Kidney epithelial cell (primary cell): ENCODE measurements around the gene MYL5. TPM values are rescaled to one million over a fixed set of nuclear protein-coding genes. Genes with fewer than 3 reads are reported as not detected.

Experiments used
- DNase-seq: peaks from one replicate; pipeline ENCODE4 v3.0.0-alpha.2; 2010; ENCODE audit warnings: low read depth
- H3K27me3 ChIP-seq: 2 replicates; pipeline ENCODE4 v1.6.0; 2011; ENCODE audit warnings: low read length; ENCODE audit not compliant: control insufficient read depth, insufficient read depth
- H3K36me3 ChIP-seq: 2 replicates; pipeline ENCODE4 v1.5.1; 2011; ENCODE audit warnings: low read length; ENCODE audit not compliant: control insufficient read depth, insufficient read depth
- H3K4me3 ChIP-seq: 2 replicates; pipeline ENCODE4 v1.5.1; 2011; ENCODE audit warnings: low read depth, mild to moderate bottlenecking, control low read depth, low read length
- total RNA-seq: library from RNA; depleted of rRNA; stranded (reverse); fragments of >200 nt; gene quantifications from 2 replicates; pipeline ENCODE4 v1.2.3, GENCODE V29; 2015
- TF ChIP-seq, protein P1 (sequence below): IDR thresholded peaks from 2 replicates; pipeline ENCODE4 v1.5.1; 2011; ENCODE audit warnings: mild to moderate bottlenecking, moderate library complexity, low read length, control low read depth, inconsistent platforms; ENCODE audit not compliant: insufficient read depth, poor library complexity, severe bottlenecking

The MYL5 gene
- total RNA-seq, 1 donor from 2014 or later = 7.8 TPM

DNA sequence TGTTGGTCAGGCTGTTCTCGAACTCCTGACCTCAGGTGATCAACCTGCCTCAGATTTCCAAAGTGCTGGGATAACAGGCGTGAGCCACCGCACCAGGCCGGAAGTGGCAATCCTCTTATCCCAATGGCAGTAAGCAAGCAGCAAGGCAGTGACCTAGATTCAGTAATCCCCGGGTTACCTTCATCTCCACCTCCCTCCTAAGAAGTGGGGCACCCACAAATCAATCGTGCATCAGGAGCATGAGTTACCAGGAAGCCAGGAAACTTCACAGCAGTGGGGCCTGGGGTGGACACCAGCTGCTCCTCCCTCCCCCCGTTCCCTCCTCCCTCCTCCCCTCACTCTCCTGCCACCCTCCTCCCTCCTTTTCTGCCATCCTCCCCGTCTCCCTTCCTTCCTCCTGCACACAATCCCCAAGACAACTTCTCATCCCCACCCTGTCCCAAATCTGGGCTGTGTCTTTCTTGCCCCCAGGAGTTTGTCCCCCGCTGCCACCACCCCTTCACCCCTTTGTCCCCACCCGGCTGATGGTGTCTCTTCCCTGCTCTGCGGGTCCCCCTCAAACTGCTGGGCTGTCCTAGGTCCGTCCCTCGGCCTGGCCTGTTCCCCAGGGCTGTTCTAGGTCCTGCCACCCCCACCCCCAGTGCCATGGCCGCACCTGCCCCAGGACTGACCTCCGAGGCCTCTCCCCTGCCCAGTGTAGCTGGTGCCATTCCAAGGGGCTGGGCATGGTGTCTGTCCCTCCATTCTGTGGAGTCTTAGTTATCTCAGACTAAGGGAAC is 46.8 kb upstream of the MYL5 start:
- TF ChIP-seq, protein P1, sequence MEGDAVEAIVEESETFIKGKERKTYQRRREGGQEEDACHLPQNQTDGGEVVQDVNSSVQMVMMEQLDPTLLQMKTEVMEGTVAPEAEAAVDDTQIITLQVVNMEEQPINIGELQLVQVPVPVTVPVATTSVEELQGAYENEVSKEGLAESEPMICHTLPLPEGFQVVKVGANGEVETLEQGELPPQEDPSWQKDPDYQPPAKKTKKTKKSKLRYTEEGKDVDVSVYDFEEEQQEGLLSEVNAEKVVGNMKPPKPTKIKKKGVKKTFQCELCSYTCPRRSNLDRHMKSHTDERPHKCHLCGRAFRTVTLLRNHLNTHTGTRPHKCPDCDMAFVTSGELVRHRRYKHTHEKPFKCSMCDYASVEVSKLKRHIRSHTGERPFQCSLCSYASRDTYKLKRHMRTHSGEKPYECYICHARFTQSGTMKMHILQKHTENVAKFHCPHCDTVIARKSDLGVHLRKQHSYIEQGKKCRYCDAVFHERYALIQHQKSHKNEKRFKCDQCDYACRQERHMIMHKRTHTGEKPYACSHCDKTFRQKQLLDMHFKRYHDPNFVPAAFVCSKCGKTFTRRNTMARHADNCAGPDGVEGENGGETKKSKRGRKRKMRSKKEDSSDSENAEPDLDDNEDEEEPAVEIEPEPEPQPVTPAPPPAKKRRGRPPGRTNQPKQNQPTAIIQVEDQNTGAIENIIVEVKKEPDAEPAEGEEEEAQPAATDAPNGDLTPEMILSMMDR = no peak
- DNase-seq = no peak
- H3K4me3 ChIP-seq = no peak overlapping the region
- H3K27me3 ChIP-seq = peaks cover 8% of the 10 kb centered on the region
- no peaks in the 10 kb centered on the region for H3K36me3 ChIP-seq

DNA sequence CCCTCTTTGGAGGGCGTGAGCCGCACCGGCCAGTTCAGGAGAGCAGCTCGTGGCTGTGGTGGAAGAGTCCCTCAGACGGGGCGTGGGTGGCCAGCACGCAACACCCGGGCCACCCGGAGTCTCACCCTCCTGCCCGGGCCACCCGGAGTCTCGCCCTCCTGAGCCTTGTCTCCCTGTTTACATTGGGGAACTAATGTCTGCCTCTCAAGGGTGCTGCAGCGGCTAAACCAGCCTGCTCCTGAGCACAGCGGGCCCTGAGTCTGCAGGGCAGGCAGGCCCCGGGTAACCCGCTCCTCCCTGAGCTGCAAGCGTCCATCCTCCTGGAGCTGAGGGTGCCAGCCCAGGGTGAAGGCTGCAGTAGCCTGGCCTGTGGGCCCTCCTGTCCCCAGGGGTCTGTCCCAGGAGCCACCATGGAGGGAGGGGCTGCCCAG is 46.0 kb upstream of the MYL5 start:
- no peaks in the 10 kb centered on the region for H3K36me3 ChIP-seq
- TF ChIP-seq, protein P1 = no peak
- no peak overlapping the region for H3K4me3 ChIP-seq
- H3K27me3 ChIP-seq = peaks cover 11% of the 10 kb centered on the region
- no peak for DNase-seq

DNA sequence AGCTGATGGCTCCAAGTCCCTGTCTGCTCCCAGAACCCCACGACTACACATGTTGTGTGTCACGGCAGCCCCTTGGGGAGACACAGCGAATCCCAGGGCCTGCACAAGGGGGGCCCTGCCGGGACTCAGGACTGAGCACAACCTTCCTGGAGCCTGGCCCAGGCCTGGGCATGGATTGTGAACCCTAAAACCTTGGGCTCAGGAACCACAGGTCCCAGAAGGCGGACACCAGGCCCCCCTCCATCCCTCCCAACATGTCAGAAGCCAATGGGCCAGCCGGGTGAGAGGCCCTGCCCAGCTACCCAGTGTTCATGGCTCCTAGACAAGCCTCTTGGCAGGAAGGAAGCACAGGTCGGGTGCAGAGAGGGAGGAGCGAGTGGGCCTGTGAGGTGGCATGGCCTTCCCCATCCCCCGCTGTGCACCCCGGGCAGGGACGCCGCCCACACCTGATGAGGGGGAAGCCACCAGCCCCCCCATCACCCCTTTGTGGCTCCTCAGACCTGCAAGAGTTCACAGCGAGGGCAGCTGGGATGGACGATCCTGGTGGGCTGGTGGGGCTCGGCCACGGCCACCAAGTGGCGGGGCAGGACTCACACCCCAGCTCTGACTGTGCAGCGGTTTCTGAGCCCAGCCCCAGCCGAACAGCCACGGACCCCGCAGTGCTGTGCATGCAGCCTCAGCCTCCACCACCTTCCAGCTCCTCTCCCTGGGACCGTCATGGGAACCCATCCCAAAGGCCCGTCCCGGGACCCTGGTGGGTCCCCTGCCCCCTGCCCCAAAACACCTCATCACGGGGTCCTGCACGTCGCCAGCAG is 45.3 kb upstream of the MYL5 start:
- DNase-seq = no peak
- TF ChIP-seq, protein P1 = no peak
- Histone ChIP-seq H3K36me3 (no peaks in the 10 kb centered on the region), H3K4me3 (no peak overlapping the region), H3K27me3 (peaks cover 11% of the 10 kb centered on the region)

DNA sequence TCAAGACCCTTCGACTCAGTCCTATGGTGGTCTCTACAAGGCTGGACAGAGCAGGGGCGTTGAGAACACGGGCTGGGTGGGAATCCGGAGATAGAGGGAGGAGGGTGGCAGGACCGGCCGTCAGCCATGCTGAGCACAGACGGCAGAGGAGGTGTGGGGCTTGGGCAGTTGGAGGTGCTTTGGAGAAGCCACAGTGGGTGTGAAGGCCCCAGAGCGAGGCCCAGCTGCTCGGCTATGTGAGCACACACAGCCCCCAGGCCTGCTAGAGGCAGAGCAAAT is 44.8 kb upstream of the MYL5 start:
- Histone ChIP-seq H3K27me3 (peaks cover 13% of the 10 kb centered on the region), H3K36me3 (no peaks in the 10 kb centered on the region), H3K4me3 (no peak overlapping the region)
- DNase-seq = no peak
- TF ChIP-seq, protein P1 = no peak

DNA sequence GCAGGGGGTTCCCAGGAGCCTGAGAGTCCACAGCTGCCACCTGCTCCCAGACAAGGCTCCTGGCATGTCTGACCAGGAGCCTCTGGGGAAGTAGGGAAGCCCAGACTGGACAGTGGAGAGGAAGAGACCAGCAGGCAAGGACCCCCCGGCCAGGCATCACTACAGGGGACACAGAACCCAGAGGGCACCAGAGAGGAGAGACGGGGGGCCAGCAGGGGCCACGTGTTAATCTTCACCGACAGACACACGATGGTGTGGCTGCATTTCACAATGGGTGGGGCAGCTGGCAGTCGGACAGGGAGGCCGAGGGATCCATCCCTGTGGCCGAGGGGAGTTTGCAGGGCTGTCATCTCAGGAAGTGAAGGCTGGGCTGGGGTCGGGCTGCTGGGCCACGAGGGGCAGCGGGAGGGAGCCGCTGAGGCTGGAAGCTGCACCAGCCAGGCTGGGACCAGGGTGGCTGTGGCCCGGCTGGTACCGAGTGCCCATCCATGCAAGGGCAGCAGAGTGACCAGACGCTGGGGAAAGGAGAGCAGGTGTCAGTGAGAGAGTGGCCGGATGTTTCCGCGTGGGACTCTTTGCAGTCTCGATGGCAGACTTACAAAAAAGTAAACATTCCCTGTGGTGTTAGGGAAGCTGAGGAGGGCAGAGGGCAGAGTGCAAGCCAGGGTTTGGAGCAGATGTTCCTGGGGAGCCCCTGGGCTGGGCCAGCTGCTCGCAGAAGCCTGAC is 44.3 kb upstream of the MYL5 start:
- DNase-seq = no peak
- no peak overlapping the region for H3K4me3 ChIP-seq
- H3K36me3 ChIP-seq = no peaks in the 10 kb centered on the region
- peaks cover 13% of the 10 kb centered on the region for H3K27me3 ChIP-seq
- TF ChIP-seq, protein P1 = no peak
